RWPE1 (cell line): ENCODE data around the gene HADH.
"Not testable (repeated sequence)": the region's sequence is repeated elsewhere in the genome, so short reads cannot be mapped to it uniquely, and the experiment has no call there.

Experiments used
- CTCF ChIA-PET: fragments of 350-600 bp; sonication (Branson Sonifier 250); formaldehyde crosslinking; extraction: SDS; loops from one replicate; lab custom pipeline; 2021; lab: Yijun Ruan, JAX
- POLR2A ChIA-PET: fragments of 400-600 bp; formaldehyde crosslinking; extraction: SDS; loops from one replicate; lab custom pipeline; 2020; ENCODE audit warnings: antibody characterized with exemption; ENCODE audit not compliant: low non-redundant PET; lab: Yijun Ruan, JAX
- DNase-seq: peaks from one replicate; pipeline ENCODE4 v3.0.0; 2012; ENCODE audit warnings: low spot score
- H3K27ac ChIP-seq: fragments of 450-650 bp; 2 replicates; pipeline ENCODE4 v1.5.1; 2017
- TF ChIP-seq, protein P1 (sequence below): fragments of 450-650 bp; conservative IDR thresholded peaks from 2 replicates; pipeline ENCODE4 v1.5.1; 2017; ENCODE audit warnings: low read depth, mild to moderate bottlenecking

Gene HADH

DNA sequence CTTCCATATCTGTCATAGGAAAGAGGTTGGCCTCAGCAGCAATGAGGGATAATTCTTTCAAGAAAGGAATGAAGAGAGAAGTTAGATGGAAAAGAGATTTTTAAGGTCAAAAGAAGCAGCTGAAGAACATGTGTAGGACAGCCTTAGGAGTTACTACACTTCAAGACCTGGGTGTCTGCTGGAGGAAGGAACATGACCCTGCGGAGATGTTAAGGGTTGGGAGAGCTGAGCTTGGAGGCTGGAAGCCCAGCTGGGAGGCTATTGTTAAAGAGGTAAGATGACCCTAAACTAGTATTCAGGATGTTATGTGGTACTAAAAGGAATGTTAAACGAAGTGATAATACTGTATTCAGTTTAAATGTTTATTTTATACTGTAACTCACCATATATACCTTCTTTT is 15.0 kb downstream of the HADH start:
- CTCF ChIA-PET = interaction anchor here (0.6 kb wide), 1 partner anchor 799 kb away, joined by 3 read pairs; no protein-coding TSS in a partner anchor

DNA sequence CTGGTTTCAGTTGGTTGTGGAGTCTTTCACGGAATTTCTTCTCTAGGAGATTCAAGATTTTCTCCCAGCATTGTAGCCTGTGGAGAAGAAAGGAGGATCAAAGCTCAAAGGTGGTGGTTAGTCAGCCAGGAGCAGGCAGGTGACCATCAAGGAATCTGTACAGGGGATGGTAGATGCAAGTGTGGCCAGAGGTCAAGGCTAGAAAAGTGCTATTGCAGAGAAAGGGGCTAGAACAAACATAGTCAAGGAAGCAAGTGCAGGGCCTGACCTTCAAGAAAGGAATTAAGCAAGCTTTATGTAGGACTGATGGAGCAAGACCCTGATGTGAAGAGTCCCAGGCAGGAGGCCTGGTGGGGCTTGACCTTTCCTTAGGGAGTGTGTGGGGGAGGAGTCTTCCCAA is 16.1 kb downstream of the HADH start:
- TF ChIP-seq, protein P1, sequence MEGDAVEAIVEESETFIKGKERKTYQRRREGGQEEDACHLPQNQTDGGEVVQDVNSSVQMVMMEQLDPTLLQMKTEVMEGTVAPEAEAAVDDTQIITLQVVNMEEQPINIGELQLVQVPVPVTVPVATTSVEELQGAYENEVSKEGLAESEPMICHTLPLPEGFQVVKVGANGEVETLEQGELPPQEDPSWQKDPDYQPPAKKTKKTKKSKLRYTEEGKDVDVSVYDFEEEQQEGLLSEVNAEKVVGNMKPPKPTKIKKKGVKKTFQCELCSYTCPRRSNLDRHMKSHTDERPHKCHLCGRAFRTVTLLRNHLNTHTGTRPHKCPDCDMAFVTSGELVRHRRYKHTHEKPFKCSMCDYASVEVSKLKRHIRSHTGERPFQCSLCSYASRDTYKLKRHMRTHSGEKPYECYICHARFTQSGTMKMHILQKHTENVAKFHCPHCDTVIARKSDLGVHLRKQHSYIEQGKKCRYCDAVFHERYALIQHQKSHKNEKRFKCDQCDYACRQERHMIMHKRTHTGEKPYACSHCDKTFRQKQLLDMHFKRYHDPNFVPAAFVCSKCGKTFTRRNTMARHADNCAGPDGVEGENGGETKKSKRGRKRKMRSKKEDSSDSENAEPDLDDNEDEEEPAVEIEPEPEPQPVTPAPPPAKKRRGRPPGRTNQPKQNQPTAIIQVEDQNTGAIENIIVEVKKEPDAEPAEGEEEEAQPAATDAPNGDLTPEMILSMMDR = no peak
- no peak for DNase-seq
- ChIA-PET POLR2A (no interaction called here), CTCF (interaction anchor here (0.8 kb wide), 1 partner anchor 13 kb away, joined by 4 read pairs; no protein-coding TSS in a partner anchor)
- no peak overlapping the region for H3K27ac ChIP-seq

More for the DNA sequence above, 15.0 kb downstream of the HADH start:
- no peak for DNase-seq
- TF ChIP-seq, protein P1 = no peak
- POLR2A ChIA-PET = no interaction called here
- H3K27ac ChIP-seq = no peak overlapping the region

DNA sequence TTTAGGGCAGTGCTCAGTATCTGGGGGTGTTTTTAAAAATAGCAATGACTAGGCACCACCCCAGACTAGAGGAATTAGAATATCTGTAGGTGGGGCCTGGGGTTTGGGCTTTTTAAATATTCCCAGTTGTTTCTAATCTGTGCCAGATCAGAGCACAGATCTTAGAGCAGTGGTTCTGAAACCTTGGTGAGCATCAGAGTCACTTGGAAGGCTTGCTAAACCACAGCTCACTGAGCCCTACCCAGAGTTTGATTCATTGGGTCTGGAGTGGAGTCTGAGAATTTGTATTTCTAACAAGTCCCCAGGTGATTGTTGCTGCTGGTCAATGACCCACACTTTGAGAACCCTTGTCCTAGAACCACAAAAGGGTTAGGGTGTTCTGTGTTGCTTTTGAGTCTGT is 16.7 kb downstream of the HADH start:
- CTCF ChIA-PET = interaction anchor here (0.8 kb wide), 1 partner anchor 12 kb away, joined by 4 read pairs; no protein-coding TSS in a partner anchor
- POLR2A ChIA-PET = no interaction called here
- no peak for DNase-seq
- H3K27ac ChIP-seq = no peak overlapping the region
- TF ChIP-seq, protein P1 = no peak

DNA sequence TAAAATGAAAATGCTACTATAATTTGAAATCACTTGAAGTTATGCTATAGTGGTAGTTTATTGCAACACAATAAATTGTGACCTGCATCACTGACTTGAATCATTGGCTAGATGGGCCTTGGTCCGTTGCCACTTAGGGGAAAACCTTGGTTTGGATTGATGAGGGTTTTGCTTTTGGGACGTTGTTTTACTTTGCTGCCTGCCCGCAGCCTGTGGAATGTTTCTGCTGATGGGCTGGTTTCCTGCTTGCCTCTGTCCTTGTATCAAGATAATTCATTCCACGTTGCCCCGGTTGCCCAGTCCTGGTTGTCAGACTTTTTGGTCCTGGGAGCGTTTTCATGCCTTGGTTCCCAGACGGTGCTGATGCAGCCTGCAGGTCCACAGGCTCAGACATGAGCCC is 18.3 kb downstream of the HADH start:
- ChIA-PET POLR2A (no interaction called here), CTCF (no interaction called here)
- no peak overlapping the region for H3K27ac ChIP-seq
- TF ChIP-seq, protein P1 = no peak
- DNase-seq = no peak

DNA sequence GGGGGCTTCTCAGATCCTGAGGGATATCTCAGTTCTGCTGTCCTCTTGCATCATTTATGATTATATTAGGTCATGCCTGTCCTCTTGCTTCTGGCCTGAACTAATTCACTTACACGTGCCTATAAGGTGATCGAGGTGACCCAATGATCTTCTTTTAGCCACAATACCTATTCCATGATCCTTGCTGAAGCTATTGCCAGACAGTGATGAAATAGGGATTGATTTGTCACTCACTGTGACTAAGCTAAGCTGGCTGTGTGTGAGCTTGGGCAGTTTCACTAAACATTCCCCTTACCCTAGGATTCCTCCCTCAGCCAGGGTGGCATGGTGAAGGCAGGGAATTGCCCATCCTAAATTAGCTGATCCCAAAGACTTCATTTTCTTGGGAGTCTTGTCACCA is 19.0 kb downstream of the HADH start:
- peak; percentile 30 for DNase-seq

DNA sequence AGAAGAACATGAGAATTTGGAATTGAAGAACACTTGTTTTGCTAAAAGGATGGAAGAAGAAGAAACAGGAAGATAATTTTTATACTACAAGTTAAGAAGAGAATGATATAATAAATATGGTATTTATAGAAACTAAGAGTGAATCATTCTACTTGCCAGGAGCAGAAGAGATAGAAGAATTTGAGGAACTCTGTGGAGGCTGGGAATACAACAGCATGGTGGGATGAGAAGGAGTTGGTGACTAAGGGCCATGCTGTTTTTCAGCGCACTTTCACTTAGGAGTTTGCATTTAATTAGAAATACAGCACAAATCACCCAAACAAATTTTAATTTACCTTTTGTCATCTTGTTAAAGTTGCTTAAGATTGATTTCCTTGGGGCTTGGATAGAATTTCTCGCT is 20.5 kb downstream of the HADH start:
- H3K27ac ChIP-seq = no peak overlapping the region
- CTCF ChIA-PET = interaction anchor here (0.6 to 0.7 kb wide), 2 partner anchors 93 to 259 kb away, joined by 4 to 5 read pairs; no protein-coding TSS in a partner anchor
- POLR2A ChIA-PET = no interaction called here
- no peak for DNase-seq
- TF ChIP-seq, protein P1 = no peak

More for the DNA sequence above, 19.0 kb downstream of the HADH start:
- ChIA-PET POLR2A (no interaction called here), CTCF (interaction anchor here (1.2 kb wide), 1 partner anchor 10 kb away, joined by 5 read pairs; no protein-coding TSS in a partner anchor)
- TF ChIP-seq, protein P1 = no peak
- no peak overlapping the region for H3K27ac ChIP-seq

DNA sequence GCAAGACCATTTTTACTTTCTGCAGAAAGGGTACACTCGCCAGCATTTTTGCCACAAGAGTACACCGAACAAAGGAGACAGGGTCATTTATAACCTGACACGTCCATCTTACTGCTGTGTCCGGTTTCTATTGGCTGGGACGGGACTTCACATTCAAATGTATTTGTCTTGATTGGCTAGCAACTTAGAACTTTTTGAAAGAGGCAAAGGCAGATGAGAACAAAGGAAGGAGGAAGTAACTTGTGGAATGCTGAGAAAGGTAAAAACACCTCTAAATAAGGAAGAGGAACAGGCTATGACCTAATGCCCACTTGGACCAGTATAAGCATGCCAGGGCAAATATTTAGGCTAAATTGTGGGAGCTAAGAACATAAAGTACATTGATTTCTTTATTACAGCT is 22.7 kb downstream of the HADH start:
- DNase-seq, POLR2A ChIA-PET: not testable (repeated sequence)

More for the DNA sequence above, 22.7 kb downstream of the HADH start:
- CTCF ChIA-PET, H3K27ac ChIP-seq: not testable (repeated sequence)
